SU-DHL-6 (cell line): ENCODE data around the gene C4B.

Experiments used
- CTCF ChIP-seq: fragments of 200-600 bp; sonication (generic); IDR thresholded peaks from one replicate; pipeline ENCODE4 v1.5.1; 2017; ENCODE audit warnings: antibody characterized with exemption, mild to moderate bottlenecking, low read length, moderate library complexity; ENCODE audit not compliant: insufficient read depth, poor library complexity, severe bottlenecking
- EZH2phosphoT487 ChIP-seq: fragments of 200-600 bp; sonication (generic), shearing (Covaris generic); conservative IDR thresholded peaks from 2 replicates; pipeline ENCODE4 v1.6.1; 2018; ENCODE audit warnings: mild to moderate bottlenecking, antibody characterized with exemption, low read length, moderate library complexity, mixed read lengths

- no peak for TF ChIP-seq CTCF
- no peak for TF ChIP-seq EZH2phosphoT487
These were observed 36.7 kb upstream of the C4B start for GRCh38 chr6:31977816-31978431.
